Mesodermal cell (in vitro differentiated cells): ENCODE data around the gene KCNQ5.

Experiments
- H3K27ac ChIP-seq: 2 replicates; pipeline ENCODE4 v1.7.0; 2013; ENCODE audit warnings: mild to moderate bottlenecking, low read depth, low read length, moderate library complexity; ENCODE audit not compliant: severe bottlenecking
- H3K36me3 ChIP-seq: 2 replicates; pipeline ENCODE4 v1.7.1; 2013; ENCODE audit warnings: mild to moderate bottlenecking, low read length, moderate library complexity; ENCODE audit not compliant: control insufficient read depth, insufficient read depth
- H3K4me1 ChIP-seq: one replicate; pipeline ENCODE4 v1.7.1; 2013; ENCODE audit warnings: mild to moderate bottlenecking, low read length; ENCODE audit not compliant: insufficient read depth, control insufficient read depth, poor library complexity, severe bottlenecking
- H3K4me3 ChIP-seq: 2 replicates; pipeline ENCODE4 v1.7.0; 2013; ENCODE audit warnings: low read length, control low read depth, mild to moderate bottlenecking; ENCODE audit not compliant: insufficient read depth, poor library complexity, severe bottlenecking; ENCODE audit errors: extremely low read depth
- H3K9me3 ChIP-seq: 2 replicates; pipeline ENCODE4 v1.7.1; 2013; ENCODE audit warnings: mild to moderate bottlenecking, low read length, moderate library complexity; ENCODE audit not compliant: control insufficient read depth
- WGBS, 2 experiments: methylation state at CpG; one replicate each; pipeline ENCODE4 v1.1.5; 2013; ENCODE audit warnings: missing lambda C conversion rate in 2 of 2; ENCODE audit not compliant: insufficient coverage in 2 of 2; 5-methylcytosine and 5-hydroxymethylcytosine counted together

Gene KCNQ5

GRCh38 chr6:72709431-72709830 lies 87.6 kb downstream of the KCNQ5 start:
- no peaks in the 10 kb centered on the region for H3K4me1 ChIP-seq
- no peaks in the 10 kb centered on the region for H3K36me3 ChIP-seq
- WGBS, 2 experiments = 88% methylated on average over 1 of the region's 1 CpG; no CpG with 5 or more reads in 1 of the 2 experiments
- H3K27ac ChIP-seq = no peak overlapping the region
- no peaks in the 10 kb centered on the region for H3K9me3 ChIP-seq
- H3K4me3 ChIP-seq = no peak overlapping the region

GRCh38 chr6:72711731-72712130 lies 89.9 kb downstream of the KCNQ5 start:
- no peak overlapping the region for H3K4me3 ChIP-seq
- no peaks in the 10 kb centered on the region for H3K4me1 ChIP-seq
- no peak overlapping the region for H3K27ac ChIP-seq
- no peaks in the 10 kb centered on the region for H3K36me3 ChIP-seq
- 100% methylated on average over 1 of the region's 1 CpG; no CpG with 5 or more reads in 1 of the 2 experiments for WGBS, 2 experiments
- no peaks in the 10 kb centered on the region for H3K9me3 ChIP-seq

- Histone ChIP-seq H3K4me3 (no peak overlapping the region), H3K4me1 (no peaks in the 10 kb centered on the region), H3K27ac (no peak overlapping the region), H3K9me3 (no peaks in the 10 kb centered on the region), H3K36me3 (no peaks in the 10 kb centered on the region)
- 83 to 87% methylated on average over 2 to 3 of the region's 6 CpGs for WGBS, 2 experiments
Measured at GRCh38 chr6:72712910-72713309, 91.0 kb downstream of the KCNQ5 start.

GRCh38 chr6:72715119-72715518 lies 93.3 kb downstream of the KCNQ5 start:
- Histone ChIP-seq H3K9me3 (no peaks in the 10 kb centered on the region), H3K4me3 (no peak overlapping the region), H3K27ac (no peak overlapping the region), H3K36me3 (no peaks in the 10 kb centered on the region), H3K4me1 (no peaks in the 10 kb centered on the region)
- 94 to 97% methylated on average over 5 of the region's 5 CpGs for WGBS, 2 experiments

GRCh38 chr6:72716916-72717315 lies 95.1 kb downstream of the KCNQ5 start:
- Histone ChIP-seq H3K4me1 (no peaks in the 10 kb centered on the region), H3K36me3 (no peaks in the 10 kb centered on the region), H3K4me3 (no peak overlapping the region), H3K27ac (no peak overlapping the region), H3K9me3 (no peaks in the 10 kb centered on the region)

GRCh38 chr6:72720464-72720863 lies 98.6 kb downstream of the KCNQ5 start:
- Histone ChIP-seq H3K27ac (no peak overlapping the region), H3K9me3 (no peaks in the 10 kb centered on the region), H3K36me3 (no peaks in the 10 kb centered on the region), H3K4me1 (no peaks in the 10 kb centered on the region), H3K4me3 (no peak overlapping the region)
- 100% methylated on average over 1 of the region's 2 CpGs; no CpG with 5 or more reads in 1 of the 2 experiments for WGBS, 2 experiments

- no peak overlapping the region for H3K27ac ChIP-seq
- H3K4me3 ChIP-seq = no peak overlapping the region
- no peaks in the 10 kb centered on the region for H3K36me3 ChIP-seq
- no peaks in the 10 kb centered on the region for H3K9me3 ChIP-seq
- H3K4me1 ChIP-seq = no peaks in the 10 kb centered on the region
Measured at GRCh38 chr6:72721346-72721745, 99.5 kb downstream of the KCNQ5 start.

GRCh38 chr6:72724545-72724944 lies 102.7 kb downstream of the KCNQ5 start:
- H3K9me3 ChIP-seq = peaks cover 4% of the 10 kb centered on the region
- 83% methylated on average over 1 of the region's 2 CpGs; no CpG with 5 or more reads in 1 of the 2 experiments for WGBS, 2 experiments
- H3K36me3 ChIP-seq = no peaks in the 10 kb centered on the region
- H3K4me1 ChIP-seq = no peaks in the 10 kb centered on the region
- no peak overlapping the region for H3K4me3 ChIP-seq
- H3K27ac ChIP-seq = no peak overlapping the region

- Histone ChIP-seq H3K4me3 (no peak overlapping the region), H3K9me3 (peaks cover 4% of the 10 kb centered on the region), H3K36me3 (no peaks in the 10 kb centered on the region), H3K27ac (no peak overlapping the region), H3K4me1 (no peaks in the 10 kb centered on the region)
- 86 to 100% methylated on average over 1 of the region's 3 CpGs for WGBS, 2 experiments
Measured at GRCh38 chr6:72728706-72729343, 107.0 kb downstream of the KCNQ5 start.

- Histone ChIP-seq H3K9me3 (peaks cover 4% of the 10 kb centered on the region), H3K4me1 (no peaks in the 10 kb centered on the region), H3K27ac (no peak overlapping the region), H3K4me3 (no peak overlapping the region), H3K36me3 (no peaks in the 10 kb centered on the region)
- no CpG with 5 or more reads among the region's 2 CpGs for WGBS, 2 experiments
Measured at GRCh38 chr6:72733045-72733444, 111.2 kb downstream of the KCNQ5 start.

GRCh38 chr6:72738091-72738490 lies 116.2 kb downstream of the KCNQ5 start:
- Histone ChIP-seq H3K4me1 (no peaks in the 10 kb centered on the region), H3K4me3 (no peak overlapping the region), H3K27ac (no peak overlapping the region), H3K9me3 (no peaks in the 10 kb centered on the region), H3K36me3 (no peaks in the 10 kb centered on the region)
- 93% methylated on average over 2 of the region's 4 CpGs for WGBS, 2 experiments
